HCT116 (cell line): ENCODE measurements around the gene F7. TPM values are rescaled to one million over a fixed set of nuclear protein-coding genes. Genes with fewer than 3 reads are reported as not detected.

Experiments used
- ATAC-seq: fragments of 200-7000 bp; cut with Tn5 transposase; 2 replicates; pipeline ENCODE4 v1.9.1; 2020; ENCODE audit warnings: mild to moderate bottlenecking, moderate library complexity
- BruUV-seq: library from RNA; stranded (reverse); fragments of 400-500 nt; replicated peaks from 2 replicates; lab custom pipeline; 2021; lab: Mats Ljungman, UMichigan
- CTCF ChIA-PET: fragments of 300-600 bp; sonication (Branson Sonifier 250); formaldehyde crosslinking; loops from one replicate; lab custom pipeline; 2021; ENCODE audit warnings: antibody characterized with exemption; lab: Charles Lee
- POLR2A ChIA-PET: fragments of 300-600, 350-600 bp; sonication (Branson Sonifier 250); formaldehyde crosslinking; loops from one replicate; lab custom pipeline; 2021; ENCODE audit warnings: antibody characterized with exemption; lab: Charles Lee
- RAD21 ChIA-PET, 2 experiments: fragments of 300-600 bp; sonication (Branson Sonifier 250); formaldehyde crosslinking; loops; one replicate each; lab custom pipeline; 2023; ENCODE audit warnings: low total read pairs in 2 of 2; ENCODE audit not compliant: uncharacterized antibody in 2 of 2, unreplicated experiment in 2 of 2, low non-redundant PET in 1 of 2; lab: Charles Lee
- DNase-seq: peaks from one replicate; pipeline ENCODE4 v3.0.0-alpha.2; 2010; ENCODE audit warnings: low read depth, low spot score
- H2AFZ ChIP-seq: fragments of 200-600 bp; shearing (Covaris generic), sonication (generic); 2 replicates; pipeline ENCODE4 v1.6.1; 2017; ENCODE audit warnings: low read depth, mixed run types, mixed read lengths, antibody characterized with exemption, low read length; ENCODE audit not compliant: poor library complexity, severe bottlenecking
- H3K27ac ChIP-seq: 2 replicates; pipeline ENCODE4 v1.5.1; 2012; ENCODE audit warnings: low read depth, low read length
- H3K27me3 ChIP-seq: fragments of 200-600 bp; sonication (generic); 2 replicates; pipeline ENCODE4 v1.6.1; 2016; ENCODE audit warnings: mixed run types, low read length, mixed read lengths; ENCODE audit not compliant: insufficient read depth
- H3K36me3 ChIP-seq, 2 experiments: fragments of 200-500 bp in 1 of 2; fragments of 200-600 bp in 1 of 2; sonication (Bioruptor generic) in 1 of 2; sonication (generic) in 1 of 2; 2 replicates each; pipeline versions ENCODE4 v1.5.1 to v1.6.1; 2014 to 2016; ENCODE audit warnings: low read length in 2 of 2, inconsistent platforms in 1 of 2, mixed read lengths in 1 of 2, mixed run types in 1 of 2; ENCODE audit not compliant: insufficient read depth in 2 of 2, control insufficient read depth in 1 of 2
- H3K4me1 ChIP-seq, 2 experiments: fragments of 200-600 bp in 1 of 2; sonication (generic) in 1 of 2; 2 replicates each; pipeline versions ENCODE4 v1.5.1 to v1.6.1; 2012 to 2017; ENCODE audit warnings: low read length in 2 of 2, inconsistent platforms in 1 of 2, mild to moderate bottlenecking in 1 of 2, mixed read lengths in 1 of 2, mixed run types in 1 of 2, moderate library complexity in 1 of 2; ENCODE audit not compliant: insufficient read depth in 2 of 2, control insufficient read depth in 1 of 2
- H3K4me2 ChIP-seq: fragments of 200-600 bp; sonication (generic); 2 replicates; pipeline ENCODE4 v1.6.1; 2017; ENCODE audit warnings: mixed run types, low read length, mixed read lengths
- H3K4me3 ChIP-seq, 2 experiments: fragments of 200-600 bp in 1 of 2; sonication (generic) in 1 of 2; replicated peaks in 1 of 2; 2 replicates each; pipeline ENCODE4 v1.5.1; 2011 to 2016; ENCODE audit warnings: low read length in 2 of 2, control low read depth in 1 of 2, low read depth in 1 of 2, mild to moderate bottlenecking in 1 of 2, mixed read lengths in 1 of 2, mixed run types in 1 of 2
- H3K79me2 ChIP-seq: fragments of 200-600 bp; sonication (generic); 2 replicates; pipeline ENCODE4 v1.6.1; 2017; ENCODE audit warnings: mild to moderate bottlenecking, mixed run types, low read length, moderate library complexity, mixed read lengths; ENCODE audit not compliant: insufficient read depth
- H3K9ac ChIP-seq: fragments of 200-600 bp; sonication (generic); 2 replicates; pipeline ENCODE4 v1.6.1; 2016; ENCODE audit warnings: low read length, mixed read lengths
- H3K9me2 ChIP-seq: fragments of 200-600 bp; sonication (generic), shearing (Covaris generic); 2 replicates; pipeline ENCODE4 v1.6.1; 2017; ENCODE audit warnings: mixed run types, mild to moderate bottlenecking, moderate library complexity; ENCODE audit not compliant: insufficient read depth
- H3K9me3 ChIP-seq, 2 experiments: fragments of 200-500 bp in 1 of 2; fragments of 200-600 bp in 1 of 2; sonication (Bioruptor generic) in 1 of 2; sonication (generic) in 1 of 2; 2 replicates each; pipeline ENCODE4 v1.6.1; 2014 to 2017; ENCODE audit warnings: low read length in 2 of 2, mixed read lengths in 2 of 2, inconsistent platforms in 1 of 2, low read depth in 1 of 2, mild to moderate bottlenecking in 1 of 2, mixed run types in 1 of 2, moderate library complexity in 1 of 2; ENCODE audit not compliant: control insufficient read depth in 1 of 2, insufficient read depth in 1 of 2
- H4K20me1 ChIP-seq: fragments of 200-600 bp; sonication (generic), shearing (Covaris generic); 2 replicates; pipeline ENCODE4 v1.6.1; 2017; ENCODE audit warnings: mixed run types, mild to moderate bottlenecking, moderate library complexity; ENCODE audit not compliant: insufficient read depth
- CBX3 ChIP-seq: IDR thresholded peaks from 2 replicates; pipeline ENCODE4 v1.6.1; 2012; ENCODE audit warnings: low read depth
- CEBPB ChIP-seq: IDR thresholded peaks from 2 replicates; pipeline ENCODE4 v1.6.1; 2012; ENCODE audit warnings: low read depth
- EGR1 ChIP-seq: IDR thresholded peaks from 2 replicates; pipeline ENCODE4 v1.6.1; 2012; ENCODE audit warnings: low read depth
- ELF1 ChIP-seq: IDR thresholded peaks from 2 replicates; pipeline ENCODE4 v1.6.1; 2012; ENCODE audit warnings: low read depth, borderline replicate concordance
- EZH2 ChIP-seq: fragments of 200-600 bp; sonication (generic); IDR thresholded peaks from 2 replicates; pipeline ENCODE4 v1.6.1; 2017; ENCODE audit warnings: antibody characterized with exemption, mixed run types
- EZH2phosphoT487 ChIP-seq: fragments of 200-600 bp; IDR thresholded peaks from 2 replicates; pipeline ENCODE4 v1.6.1; 2018; ENCODE audit warnings: antibody characterized with exemption, borderline replicate concordance
- FOSL1 ChIP-seq: IDR thresholded peaks from 2 replicates; pipeline ENCODE4 v1.6.1; 2012; ENCODE audit warnings: low read depth
- JUND ChIP-seq: IDR thresholded peaks from 2 replicates; pipeline ENCODE4 v1.6.1; 2012
- POLR2A ChIP-seq: IDR thresholded peaks from 2 replicates; pipeline ENCODE4 v1.7.0; 2011; ENCODE audit warnings: borderline replicate concordance; ENCODE audit not compliant: insufficient read depth, insufficient read length; ENCODE audit errors: extremely low read depth
- RAD21 ChIP-seq: IDR thresholded peaks from 2 replicates; pipeline ENCODE4 v1.6.1; 2012; ENCODE audit warnings: low read depth, mild to moderate bottlenecking
- SIN3A ChIP-seq: IDR thresholded peaks from 2 replicates; pipeline ENCODE4 v1.6.1; 2012; ENCODE audit warnings: low read depth
- SP1 ChIP-seq: IDR thresholded peaks from 2 replicates; pipeline ENCODE4 v1.6.1; 2012; ENCODE audit warnings: low read depth
- SRF ChIP-seq: IDR thresholded peaks from 2 replicates; pipeline ENCODE4 v1.6.1; 2012; ENCODE audit warnings: low read depth
- TCF7L2 ChIP-seq: IDR thresholded peaks from 2 replicates; pipeline ENCODE4 v1.7.0; 2011; ENCODE audit warnings: borderline replicate concordance, inconsistent platforms; ENCODE audit not compliant: insufficient read depth, insufficient read length; ENCODE audit errors: extremely low read depth
- ZBTB33 ChIP-seq: IDR thresholded peaks from 2 replicates; pipeline ENCODE4 v1.6.1; 2011; ENCODE audit warnings: mild to moderate bottlenecking, low read length, moderate library complexity; ENCODE audit not compliant: insufficient replicate concordance; ENCODE audit errors: extremely low read depth
- ZFX ChIP-seq: fragments of 450-650 bp; IDR thresholded peaks from 2 replicates; pipeline ENCODE4 v1.6.1; 2017
- ZNF274 ChIP-seq: fragments of 200-500 bp; sonication (Bioruptor generic); IDR thresholded peaks from 2 replicates; pipeline ENCODE4 v1.6.1; 2014; ENCODE audit warnings: mild to moderate bottlenecking, low read depth, low read length, inconsistent platforms
- intact Hi-C: fragments of 100-400 bp; cut with micrococcal nuclease; formaldehyde crosslinking; loops from 2 replicates; pipeline ENCODE4 v1.10.0; 2022
- total RNA-seq: library from RNA; stranded (reverse); gene quantifications from one replicate; pipeline ENCODE4 v1.2.1, GENCODE V29; 2021; ENCODE audit not compliant: unreplicated experiment
- TF ChIP-seq, protein P1 (sequence below): IDR thresholded peaks from 2 replicates; pipeline ENCODE4 v1.6.1; 2012
- TF ChIP-seq, protein P2 (sequence below): IDR thresholded peaks from 2 replicates; pipeline ENCODE4 v1.6.1; 2012

Gene F7
- total RNA-seq, 1 experiment from 2014 or later = not detected

- BruUV-seq = no TSS peak
- ChIA-PET RAD21 (interaction anchor here in 1 of 2 experiments (0.6 kb wide), 1 partner anchor 141 kb away, joined by 4 read pairs; no protein-coding TSS in a partner anchor), POLR2A (no interaction called here), CTCF (no interaction called here)
- no peak overlapping the region for H3K4me2 ChIP-seq
- H3K9ac ChIP-seq = no peak overlapping the region
- intact Hi-C loops = no loop called here
- no peaks in the 10 kb centered on the region for H3K79me2 ChIP-seq
- peaks cover 12% of the 10 kb centered on the region; the same call in 1 of the 2 replicates for H3K27me3 ChIP-seq
- no peaks in the 10 kb centered on the region for H3K9me2 ChIP-seq
- ATAC-seq (no peak), DNase-seq (no peak)
- no peaks in the 10 kb centered on the region for H3K36me3 ChIP-seq
- H3K4me3 ChIP-seq = no peak overlapping the region
- H3K4me1 ChIP-seq = peaks cover 18 to 20% of the 10 kb centered on the region in 2 experiments
- H4K20me1 ChIP-seq = no peaks in the 10 kb centered on the region
- TF ChIP-seq RAD21 (no peak), EZH2phosphoT487 (no peak), SIN3A (no peak), ZNF274 (no peak), ZBTB33 (no peak), EGR1 (no peak), EZH2 (no peak), CBX3 (no peak), POLR2A (no peak), FOSL1 (no peak), JUND (no peak), SRF (no peak), CEBPB (no peak), SP1 (no peak), ELF1 (no peak), TCF7L2 (no peak), ZFX (no peak)
- TF ChIP-seq, protein P1, sequence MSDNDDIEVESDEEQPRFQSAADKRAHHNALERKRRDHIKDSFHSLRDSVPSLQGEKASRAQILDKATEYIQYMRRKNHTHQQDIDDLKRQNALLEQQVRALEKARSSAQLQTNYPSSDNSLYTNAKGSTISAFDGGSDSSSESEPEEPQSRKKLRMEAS = no peak
- TF ChIP-seq, protein P2, sequence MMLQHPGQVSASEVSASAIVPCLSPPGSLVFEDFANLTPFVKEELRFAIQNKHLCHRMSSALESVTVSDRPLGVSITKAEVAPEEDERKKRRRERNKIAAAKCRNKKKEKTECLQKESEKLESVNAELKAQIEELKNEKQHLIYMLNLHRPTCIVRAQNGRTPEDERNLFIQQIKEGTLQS = no peak
- no peak overlapping the region for H3K27ac ChIP-seq
- H3K9me3 ChIP-seq = no peaks in the 10 kb centered on the region
- H2AFZ ChIP-seq = no peak overlapping the region
Measured at GRCh38 chr13:113069861-113070805, 35.5 kb upstream of the F7 start.
